ENCODE data around the gene SLC33A1.
A peak's percentile ranks its signal among the peaks of the same experiment; 100 is the strongest.

DNA sequence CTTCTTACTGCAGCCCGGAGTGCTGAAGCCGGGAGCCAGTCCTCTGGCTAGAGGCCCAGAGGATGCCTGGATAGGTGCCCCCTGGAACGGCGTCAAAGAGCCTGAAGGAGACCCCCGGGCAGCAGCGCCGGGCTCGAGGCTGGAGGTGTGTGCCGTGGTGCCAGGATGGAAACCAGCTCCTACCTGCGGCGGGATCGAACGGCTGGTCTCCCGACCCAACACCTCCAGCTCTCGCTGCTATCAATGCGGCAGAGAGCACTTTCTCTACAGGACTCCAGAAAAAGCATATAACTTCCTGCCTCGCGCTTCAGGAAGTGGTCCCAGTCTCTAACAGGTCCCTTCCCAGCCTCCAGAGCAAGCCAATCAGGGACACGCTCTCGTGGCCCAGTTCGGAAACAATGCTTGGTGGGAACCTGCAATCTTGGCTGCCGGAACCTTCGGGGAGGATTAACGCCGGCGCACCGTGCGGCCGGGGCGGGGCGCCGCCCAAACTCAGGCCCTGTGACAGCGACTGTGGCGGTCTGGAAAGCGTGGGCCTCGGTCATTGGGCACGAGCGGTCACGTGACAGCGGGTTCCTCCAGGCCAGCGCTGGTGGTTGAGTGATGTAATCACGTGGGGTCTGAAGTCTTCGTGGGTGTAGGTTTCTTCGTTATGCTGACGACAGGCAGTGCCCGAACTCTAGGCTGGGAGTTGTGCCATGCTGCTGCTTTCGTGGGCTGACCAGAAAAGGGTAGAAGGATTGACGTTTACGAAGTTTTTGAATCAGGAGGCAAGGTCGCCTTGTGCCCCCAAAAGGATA lies at the start of gene SLC33A1:
- TF ChIP-seq POLR2A (IDR thresholded peaks at IDR 0.05; ENCODE audit: low read depth, low read length) = peak; percentile 92
- peak; percentile 95 for TF ChIP-seq POLR2AphosphoS5 (IDR thresholded peaks at IDR 0.05; ENCODE audit: low read depth, low read length)
- TF ChIP-seq TAF1 (IDR thresholded peaks at IDR 0.05; ENCODE audit: borderline replicate concordance, low read depth, low read length) = peak; percentile 71; the same call in 1 of the 2 replicates

All from GM12892 (cell line).